ENCODE data around the gene CDH26. TPM values are rescaled to one million over a fixed set of nuclear protein-coding genes. Genes with fewer than 3 reads are reported as not detected.
A peak's percentile ranks its signal among the peaks of the same experiment; 100 is the strongest.

The CDH26 gene
- total RNA-seq, 4 donors from 2014 or later, result 0.76 to 2.1 (median 0.77) TPM; not detected in 1

DNA sequence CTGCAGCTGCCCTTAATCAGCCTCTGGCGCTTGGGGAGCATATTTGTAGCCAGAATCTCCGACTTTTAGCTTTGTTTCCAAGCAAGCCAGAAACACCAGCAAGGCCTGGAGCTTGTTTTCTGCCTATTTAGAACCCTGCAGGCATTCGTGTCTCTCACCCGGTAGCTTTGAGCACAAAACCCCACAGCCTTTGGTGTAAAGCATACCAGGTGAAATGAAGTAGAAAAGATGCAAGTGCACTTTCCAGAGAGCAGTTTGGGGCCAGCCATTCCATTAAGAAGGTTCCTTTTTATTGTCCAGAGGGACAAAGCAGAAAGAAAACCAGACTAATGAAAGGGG, 17.3 kb upstream of the CDH26 start:
- intact Hi-C loops (cut with DNase I; ENCODE audit: low total_unique reads), result no loop called here
- TF ChIP-seq, protein P1, sequence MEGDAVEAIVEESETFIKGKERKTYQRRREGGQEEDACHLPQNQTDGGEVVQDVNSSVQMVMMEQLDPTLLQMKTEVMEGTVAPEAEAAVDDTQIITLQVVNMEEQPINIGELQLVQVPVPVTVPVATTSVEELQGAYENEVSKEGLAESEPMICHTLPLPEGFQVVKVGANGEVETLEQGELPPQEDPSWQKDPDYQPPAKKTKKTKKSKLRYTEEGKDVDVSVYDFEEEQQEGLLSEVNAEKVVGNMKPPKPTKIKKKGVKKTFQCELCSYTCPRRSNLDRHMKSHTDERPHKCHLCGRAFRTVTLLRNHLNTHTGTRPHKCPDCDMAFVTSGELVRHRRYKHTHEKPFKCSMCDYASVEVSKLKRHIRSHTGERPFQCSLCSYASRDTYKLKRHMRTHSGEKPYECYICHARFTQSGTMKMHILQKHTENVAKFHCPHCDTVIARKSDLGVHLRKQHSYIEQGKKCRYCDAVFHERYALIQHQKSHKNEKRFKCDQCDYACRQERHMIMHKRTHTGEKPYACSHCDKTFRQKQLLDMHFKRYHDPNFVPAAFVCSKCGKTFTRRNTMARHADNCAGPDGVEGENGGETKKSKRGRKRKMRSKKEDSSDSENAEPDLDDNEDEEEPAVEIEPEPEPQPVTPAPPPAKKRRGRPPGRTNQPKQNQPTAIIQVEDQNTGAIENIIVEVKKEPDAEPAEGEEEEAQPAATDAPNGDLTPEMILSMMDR (IDR thresholded peaks at IDR 0.05), result no peak
- no peak for TF ChIP-seq POLR2A (IDR thresholded peaks at IDR 0.05)

GRCh38 chr20:59942245-59942644, 16.0 kb upstream of the CDH26 start:
- intact Hi-C loops (cut with DNase I; ENCODE audit: low total_unique reads), result no loop called here
- Histone ChIP-seq H3K27me3 (no peaks in the 10 kb centered on the region), H3K27ac (peak overlapping the region in 1 of 2 donors; percentile 89), H3K9me3 (no peaks in the 10 kb centered on the region), H3K4me3 (no peak overlapping the region), H3K36me3 (no peaks in the 10 kb centered on the region), H3K4me1 (peaks cover 7 to 9% of the 10 kb centered on the region in 2 donors)
- DNase-seq, result no peak
- TF ChIP-seq, protein P1 (IDR thresholded peaks at IDR 0.05), result no peak
- TF ChIP-seq POLR2A (IDR thresholded peaks at IDR 0.05), result no peak

More for the DNA sequence above, 17.3 kb upstream of the CDH26 start:
- H3K36me3 ChIP-seq, result no peaks in the 10 kb centered on the region
- peak overlapping the region; percentile 58 to 77 for H3K4me3 ChIP-seq
- H3K27ac ChIP-seq, result peak overlapping the region; percentile 89 to 90
- no peaks in the 10 kb centered on the region for H3K9me3 ChIP-seq
- peaks cover 7 to 9% of the 10 kb centered on the region in 2 donors for H3K4me1 ChIP-seq
- no peak for DNase-seq
- H3K27me3 ChIP-seq, result no peaks in the 10 kb centered on the region

- Histone ChIP-seq H3K9me3 (no peaks in the 10 kb centered on the region), H3K4me1 (peaks cover 0 to 7% of the 10 kb centered on the region in 2 donors), H3K36me3 (no peaks in the 10 kb centered on the region), H3K4me3 (no peak overlapping the region), H3K27me3 (no peaks in the 10 kb centered on the region), H3K27ac (no peak overlapping the region)
- intact Hi-C loops (cut with DNase I; ENCODE audit: low total_unique reads), result no loop called here
- DNase-seq, result no peak
- TF ChIP-seq, protein P1 (IDR thresholded peaks at IDR 0.05), result no peak
- TF ChIP-seq POLR2A (IDR thresholded peaks at IDR 0.05), result no peak
Observed at GRCh38 chr20:59944726-59945125, 13.5 kb upstream of the CDH26 start.

DNA sequence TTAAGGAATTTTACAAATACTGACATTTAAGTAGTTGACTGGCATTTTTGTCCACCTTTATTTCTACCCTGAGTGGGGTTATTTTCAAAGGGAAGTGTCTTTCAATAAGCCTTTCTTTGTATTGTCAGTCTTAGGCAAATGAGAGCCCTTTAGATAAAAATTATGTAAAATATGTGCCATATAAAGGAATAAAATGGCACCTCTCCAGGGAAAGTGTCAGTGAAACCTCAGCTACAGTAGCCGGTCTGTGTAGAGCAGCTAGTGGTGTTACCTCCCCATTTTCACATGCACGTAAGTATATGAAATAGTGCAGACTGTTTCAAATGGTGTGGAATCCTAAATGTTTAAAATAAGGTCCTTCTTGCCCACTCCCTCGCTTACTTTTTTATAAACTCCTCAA, 13.0 kb upstream of the CDH26 start:
- intact Hi-C loops (cut with DNase I; ENCODE audit: low total_unique reads), result no loop called here
- DNase-seq, result no peak
- H3K4me1 ChIP-seq, result peaks cover 0 to 7% of the 10 kb centered on the region in 2 donors

GRCh38 chr20:59945731-59946130, 12.5 kb upstream of the CDH26 start:
- intact Hi-C loops (cut with DNase I; ENCODE audit: low total_unique reads), result no loop called here
- H3K9me3 ChIP-seq, result no peaks in the 10 kb centered on the region
- no peak for DNase-seq
- H3K27ac ChIP-seq, result no peak overlapping the region
- H3K36me3 ChIP-seq, result no peaks in the 10 kb centered on the region
- TF ChIP-seq POLR2A (IDR thresholded peaks at IDR 0.05), result no peak
- TF ChIP-seq, protein P1 (IDR thresholded peaks at IDR 0.05), result no peak
- H3K27me3 ChIP-seq, result no peaks in the 10 kb centered on the region
- H3K4me3 ChIP-seq, result no peak overlapping the region
- peaks cover 0 to 7% of the 10 kb centered on the region in 2 donors for H3K4me1 ChIP-seq

More for the DNA sequence above, 13.0 kb upstream of the CDH26 start:
- Histone ChIP-seq H3K27ac (no peak overlapping the region), H3K9me3 (no peaks in the 10 kb centered on the region), H3K4me3 (no peak overlapping the region), H3K36me3 (no peaks in the 10 kb centered on the region), H3K27me3 (no peaks in the 10 kb centered on the region)
- TF ChIP-seq, protein P1 (IDR thresholded peaks at IDR 0.05), result no peak
- no peak for TF ChIP-seq POLR2A (IDR thresholded peaks at IDR 0.05)

Measured in uterus (tissue), 4 donors.